SU-DHL-6 (cell line): ENCODE measurements around the gene RAG1.

Experiments
- H2AFZ ChIP-seq: fragments of 200-600 bp; sonication (generic); 2 replicates; pipeline ENCODE4 v1.6.1; 2014; ENCODE audit warnings: low read depth, mild to moderate bottlenecking, moderate library complexity, mixed read lengths, antibody characterized with exemption, low read length; ENCODE audit not compliant: severe bottlenecking
- H3F3A ChIP-seq: fragments of 200-600 bp; shearing (Covaris generic); 2 replicates; pipeline ENCODE4 v1.6.0; 2016; ENCODE audit warnings: antibody characterized with exemption, mild to moderate bottlenecking; ENCODE audit not compliant: insufficient read depth
- H3K27ac ChIP-seq: fragments of 200-600 bp; sonication (generic); 2 replicates; pipeline ENCODE4 v1.5.1; 2016; ENCODE audit warnings: low read depth, mild to moderate bottlenecking, low read length, moderate library complexity, mixed read lengths
- H3K27me3 ChIP-seq: fragments of 200-600 bp; sonication (generic), shearing (Covaris generic); 2 replicates; pipeline ENCODE4 v1.6.0; 2014; ENCODE audit warnings: mild to moderate bottlenecking, low read length
- H3K36me3 ChIP-seq: fragments of 200-600 bp; sonication (generic); 2 replicates; pipeline ENCODE4 v1.6.1; 2014; ENCODE audit warnings: mild to moderate bottlenecking, low read length, mixed read lengths
- H3K4me2 ChIP-seq: fragments of 300-600, 200-600 bp; shearing (Covaris generic), sonication (generic); 2 replicates; pipeline ENCODE4 v1.6.0; 2014; ENCODE audit warnings: low read length, low read depth, mild to moderate bottlenecking; ENCODE audit not compliant: poor library complexity, severe bottlenecking
- H3K4me3 ChIP-seq: fragments of 200-600 bp; sonication (generic); 2 replicates; pipeline ENCODE4 v1.5.1; 2014; ENCODE audit warnings: antibody characterized with exemption, low read length, mild to moderate bottlenecking, mixed read lengths; ENCODE audit not compliant: insufficient read depth, poor library complexity, severe bottlenecking
- H3K79me2 ChIP-seq: fragments of 200-600 bp; sonication (generic); 2 replicates; pipeline ENCODE4 v1.6.1; 2014; ENCODE audit warnings: mild to moderate bottlenecking, low read length, moderate library complexity; ENCODE audit not compliant: insufficient read depth
- H3K9ac ChIP-seq: fragments of 200-600 bp; sonication (generic); 2 replicates; pipeline ENCODE4 v1.7.0; 2014; ENCODE audit warnings: mild to moderate bottlenecking, low read length
- H3K9me2 ChIP-seq: fragments of 200-600 bp; sonication (generic); replicated peaks from 2 replicates; pipeline ENCODE4 v1.6.1; 2014; ENCODE audit warnings: low read length; ENCODE audit not compliant: insufficient read depth
- H3K9me3 ChIP-seq: fragments of 200-600 bp; sonication (generic); 2 replicates; pipeline ENCODE4 v1.6.1; 2014; ENCODE audit warnings: low read length, mixed read lengths; ENCODE audit not compliant: insufficient read depth
- H4K20me1 ChIP-seq: fragments of 200-600 bp; sonication (generic); 2 replicates; pipeline ENCODE4 v1.6.1; 2014; ENCODE audit warnings: low read depth, mild to moderate bottlenecking, antibody characterized with exemption, low read length, moderate library complexity, mixed read lengths
- EZH2phosphoT487 ChIP-seq: fragments of 200-600 bp; sonication (generic), shearing (Covaris generic); conservative IDR thresholded peaks from 2 replicates; pipeline ENCODE4 v1.6.1; 2018; ENCODE audit warnings: mild to moderate bottlenecking, antibody characterized with exemption, low read length, moderate library complexity, mixed read lengths
- TF ChIP-seq, protein P1 (sequence below): fragments of 200-600 bp; sonication (generic); IDR thresholded peaks from one replicate; pipeline ENCODE4 v1.5.1; 2017; ENCODE audit warnings: antibody characterized with exemption, mild to moderate bottlenecking, low read length, moderate library complexity; ENCODE audit not compliant: insufficient read depth, poor library complexity, severe bottlenecking

RAG1 gene

GRCh38 chr11:36567694-36568093 is at the start of gene RAG1:
Gene RAG1 (plus strand): TSS chr11:36568007. CDS start chr11:36573305, 5,298 bp downstream.
- Histone ChIP-seq H3K9me3 (no peaks in the 10 kb centered on the region), H3K27me3 (no peaks in the 10 kb centered on the region), H3K4me2 (no peak within 1 kb of the TSS), H3K9me2 (no peaks in the 10 kb centered on the region), H3F3A (no peaks in the 10 kb centered on the region), H3K4me3 (no peak within 1 kb of the TSS), H2AFZ (no peak within 1 kb of the TSS), H3K9ac (no peak within 1 kb of the TSS), H3K79me2 (no peaks in the 10 kb centered on the region), H3K27ac (no peak within 1 kb of the TSS), H3K36me3 (no peaks in the 10 kb centered on the region), H4K20me1 (no peaks in the 10 kb centered on the region)
- TF ChIP-seq, protein P1, sequence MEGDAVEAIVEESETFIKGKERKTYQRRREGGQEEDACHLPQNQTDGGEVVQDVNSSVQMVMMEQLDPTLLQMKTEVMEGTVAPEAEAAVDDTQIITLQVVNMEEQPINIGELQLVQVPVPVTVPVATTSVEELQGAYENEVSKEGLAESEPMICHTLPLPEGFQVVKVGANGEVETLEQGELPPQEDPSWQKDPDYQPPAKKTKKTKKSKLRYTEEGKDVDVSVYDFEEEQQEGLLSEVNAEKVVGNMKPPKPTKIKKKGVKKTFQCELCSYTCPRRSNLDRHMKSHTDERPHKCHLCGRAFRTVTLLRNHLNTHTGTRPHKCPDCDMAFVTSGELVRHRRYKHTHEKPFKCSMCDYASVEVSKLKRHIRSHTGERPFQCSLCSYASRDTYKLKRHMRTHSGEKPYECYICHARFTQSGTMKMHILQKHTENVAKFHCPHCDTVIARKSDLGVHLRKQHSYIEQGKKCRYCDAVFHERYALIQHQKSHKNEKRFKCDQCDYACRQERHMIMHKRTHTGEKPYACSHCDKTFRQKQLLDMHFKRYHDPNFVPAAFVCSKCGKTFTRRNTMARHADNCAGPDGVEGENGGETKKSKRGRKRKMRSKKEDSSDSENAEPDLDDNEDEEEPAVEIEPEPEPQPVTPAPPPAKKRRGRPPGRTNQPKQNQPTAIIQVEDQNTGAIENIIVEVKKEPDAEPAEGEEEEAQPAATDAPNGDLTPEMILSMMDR = no peak
- no peak for TF ChIP-seq EZH2phosphoT487

GRCh38 chr11:36530840-36531239 is 37.0 kb upstream of the RAG1 start:
- Histone ChIP-seq H3K27ac (no peak overlapping the region), H3K36me3 (no peaks in the 10 kb centered on the region), H3K4me2 (no peak overlapping the region), H3K4me3 (no peak overlapping the region), H3F3A (no peaks in the 10 kb centered on the region), H3K9me2 (no peaks in the 10 kb centered on the region), H3K9me3 (no peaks in the 10 kb centered on the region), H3K79me2 (no peaks in the 10 kb centered on the region), H3K9ac (no peak overlapping the region), H2AFZ (no peak overlapping the region), H4K20me1 (no peaks in the 10 kb centered on the region), H3K27me3 (no peaks in the 10 kb centered on the region)
- TF ChIP-seq, protein P1 = no peak

DNA sequence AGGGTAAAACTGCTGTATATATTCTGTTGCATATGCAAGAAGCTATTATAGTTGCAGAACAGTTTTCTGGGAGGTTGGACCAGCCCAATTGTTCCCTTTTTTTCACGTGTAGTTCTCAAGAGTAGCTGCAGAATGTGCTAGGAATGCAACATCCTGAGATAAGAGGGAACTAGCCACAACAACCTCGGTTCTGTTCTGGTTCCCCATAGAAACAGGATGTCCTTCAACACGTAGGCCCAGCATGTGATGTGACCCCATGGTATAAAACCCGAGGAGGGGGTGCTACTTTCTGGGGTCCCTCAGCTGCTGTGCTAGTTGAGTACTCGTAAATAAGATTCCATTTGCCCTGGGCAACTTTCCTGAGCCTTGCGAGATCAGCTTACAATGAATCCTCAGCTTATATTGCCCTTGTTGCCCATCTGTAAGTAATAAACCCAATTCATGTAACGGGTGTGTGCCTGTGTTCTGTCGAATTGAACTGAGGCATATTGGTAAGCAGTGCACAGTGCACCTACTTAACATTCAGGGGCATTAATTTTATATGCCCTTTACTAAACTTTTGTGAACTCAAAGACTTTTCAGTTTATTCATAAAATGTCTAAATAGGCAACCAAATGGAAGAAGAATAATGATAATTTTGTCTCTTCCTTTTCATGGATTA is 34.7 kb upstream of the RAG1 start:
- H3K9me3 ChIP-seq = no peaks in the 10 kb centered on the region
- no peaks in the 10 kb centered on the region for H3F3A ChIP-seq
- H3K27me3 ChIP-seq = no peaks in the 10 kb centered on the region
- no peaks in the 10 kb centered on the region for H3K36me3 ChIP-seq
- no peaks in the 10 kb centered on the region for H3K79me2 ChIP-seq
- H3K9ac ChIP-seq = no peak overlapping the region
- no peak overlapping the region for H3K4me2 ChIP-seq
- TF ChIP-seq EZH2phosphoT487 = no peak
- TF ChIP-seq, protein P1 = no peak
- H3K27ac ChIP-seq = no peak overlapping the region
- H3K4me3 ChIP-seq = no peak overlapping the region
- no peaks in the 10 kb centered on the region for H4K20me1 ChIP-seq
- H2AFZ ChIP-seq = no peak overlapping the region
- no peaks in the 10 kb centered on the region for H3K9me2 ChIP-seq
